HepG2 (cell line): ENCODE results near the gene COX15. TPM values are rescaled to one million over a fixed set of nuclear protein-coding genes. Genes with fewer than 3 reads are reported as not detected.
A peak's percentile ranks its signal among the peaks of the same experiment; 100 is the strongest.

ENCODE experiments used
- ATAC-seq: fragments of 200-7000 bp; cut with Tn5 transposase; 3 replicates; pipeline ENCODE4 v1.9.1; 2020; ENCODE audit warnings: mild to moderate bottlenecking, moderate library complexity
- BruUV-seq: library from RNA; stranded (reverse); fragments of 400-500 nt; replicated peaks from 2 replicates; lab custom pipeline; 2021; lab: Mats Ljungman, UMichigan
- CTCF ChIA-PET: fragments of 300-600 bp; formaldehyde crosslinking; extraction: SDS; loops from one replicate; lab custom pipeline; 2021; ENCODE audit warnings: low total read pairs, inconsistent platforms, low intra/inter-chr PET ratio; lab: Yijun Ruan, JAX
- POLR2A ChIA-PET: fragments of 350-600 bp; sonication (Branson Sonifier 250); formaldehyde crosslinking; loops from one replicate; lab custom pipeline; 2020; ENCODE audit warnings: antibody characterized with exemption, inconsistent platforms; lab: Yijun Ruan, JAX
- DNase-seq: peaks from one replicate; pipeline ENCODE4 v3.0.0-alpha.2; 2015; ENCODE audit warnings: low spot score
- FAIRE-seq: peaks from 3 replicates; lab custom pipeline; 2011; peaks lifted over from hg19 to GRCh38; lab: Jason Lieb, UNC
- H2AFZ ChIP-seq: one replicate; pipeline ENCODE4 v1.6.1; 2011; ENCODE audit warnings: low read length, inconsistent platforms
- H3K27ac ChIP-seq: fragments of 300-600 bp; 3 replicates; pipeline ENCODE4 v1.8.0; 2011; ENCODE audit warnings: mixed run types, mild to moderate bottlenecking, mixed read lengths, low read length, inconsistent platforms; ENCODE audit not compliant: insufficient read depth; ENCODE audit errors: extremely low read length
- H3K27me3 ChIP-seq, 2 experiments: fragments of 200-600 bp in 1 of 2; 2 replicates in 1 of 2; 3 replicates in 1 of 2; pipeline versions ENCODE4 v1.6.0 to v1.8.0; 2011; ENCODE audit warnings: low read length in 2 of 2, mild to moderate bottlenecking in 2 of 2, moderate library complexity in 2 of 2, inconsistent platforms in 1 of 2; ENCODE audit not compliant: insufficient read depth in 2 of 2, control insufficient read depth in 1 of 2
- H3K36me3 ChIP-seq, 2 experiments: fragments of 200-600 bp in 1 of 2; replicated peaks in 1 of 2; 2 replicates in 1 of 2; 3 replicates in 1 of 2; pipeline versions ENCODE4 v1.5.1 to v1.8.0; 2011; ENCODE audit warnings: low read length in 2 of 2, inconsistent platforms in 1 of 2; ENCODE audit not compliant: insufficient read depth in 2 of 2, control insufficient read depth in 1 of 2
- H3K4me1 ChIP-seq: 2 replicates; pipeline ENCODE4 v1.5.1; 2012; ENCODE audit warnings: low read length, inconsistent platforms; ENCODE audit not compliant: insufficient read depth
- H3K4me2 ChIP-seq: 2 replicates; pipeline ENCODE4 v1.6.0; 2011; ENCODE audit warnings: low read depth, low read length, inconsistent platforms
- H3K4me3 ChIP-seq, 3 experiments: fragments of 200-600 bp in 1 of 3; sonication (generic), shearing (Covaris generic) in 1 of 3; replicated peaks in 1 of 3; 2 replicates each; pipeline ENCODE4 v1.5.1; 2011 to 2016; ENCODE audit warnings: low read length in 3 of 3, inconsistent platforms in 2 of 3, low read depth in 2 of 3, mild to moderate bottlenecking in 2 of 3, control low read depth in 1 of 3, mixed read lengths in 1 of 3; ENCODE audit not compliant: insufficient read depth in 1 of 3
- H3K79me2 ChIP-seq: one replicate; pipeline ENCODE4 v1.6.1; 2011; ENCODE audit warnings: low read length, inconsistent platforms; ENCODE audit not compliant: insufficient read depth
- H3K9ac ChIP-seq: 2 replicates; pipeline ENCODE4 v1.6.0; 2011; ENCODE audit warnings: mild to moderate bottlenecking, low read depth, low read length, inconsistent platforms; ENCODE audit not compliant: insufficient read depth
- H3K9me3 ChIP-seq: 2 replicates; pipeline ENCODE4 v1.5.1; 2012; ENCODE audit warnings: mild to moderate bottlenecking, low read length
- H4K20me1 ChIP-seq: 2 replicates; pipeline ENCODE4 v1.6.0; 2011; ENCODE audit warnings: inconsistent platforms, mild to moderate bottlenecking, low read length, moderate library complexity; ENCODE audit not compliant: insufficient read depth
- FOXJ3 ChIP-seq: sonication (generic); formaldehyde crosslinking; IDR thresholded peaks from 2 replicates; pipeline ENCODE4 v1.4.0; 2020; ENCODE audit warnings: missing genetic modification reagents, mild to moderate bottlenecking, borderline replicate concordance
- KLF11 ChIP-seq: IDR thresholded peaks from 2 replicates; pipeline ENCODE4 v1.6.1; 2016; ENCODE audit warnings: missing compliant biosample characterization
- MED8 ChIP-seq: sonication (generic); formaldehyde crosslinking; IDR thresholded peaks from 2 replicates; pipeline ENCODE4 v1.8.1; 2023; ENCODE audit warnings: mild to moderate bottlenecking, missing genetic modification reagents; ENCODE audit not compliant: insufficient replicate concordance
- PTBP1 ChIP-seq: fragments of 200-400 bp; formaldehyde crosslinking; IDR thresholded peaks from 2 replicates; pipeline ENCODE4 v1.6.1; 2018; ENCODE audit warnings: low read length, low read depth; ENCODE audit not compliant: poor library complexity, severe bottlenecking
- SNAI1 ChIP-seq: sonication (generic); formaldehyde crosslinking; IDR thresholded peaks from 2 replicates; pipeline ENCODE4 v1.5.0; 2020; ENCODE audit warnings: mild to moderate bottlenecking, missing genetic modification reagents, borderline replicate concordance
- TAF1 ChIP-seq: sonication (generic); formaldehyde crosslinking; IDR thresholded peaks from 2 replicates; pipeline ENCODE4 v1.4.0; 2020; ENCODE audit warnings: missing genetic modification reagents
- TOPORS ChIP-seq: sonication (generic); formaldehyde crosslinking; IDR thresholded peaks from 2 replicates; pipeline ENCODE4 v1.8.0; 2023; ENCODE audit warnings: mild to moderate bottlenecking, missing genetic modification reagents
- TRIM24 ChIP-seq: sonication (generic); formaldehyde crosslinking; IDR thresholded peaks from 2 replicates; pipeline ENCODE4 v1.8.0; 2022; ENCODE audit warnings: mild to moderate bottlenecking, missing genetic modification reagents
- ZBTB21 ChIP-seq: sonication (generic); formaldehyde crosslinking; IDR thresholded peaks from 2 replicates; pipeline ENCODE4 v1.4.0; 2020; ENCODE audit warnings: missing genetic modification reagents
- ZNF317 ChIP-seq: sonication (generic); formaldehyde crosslinking; IDR thresholded peaks from 2 replicates; pipeline ENCODE4 v1.5.0; 2020; ENCODE audit warnings: mild to moderate bottlenecking, missing genetic modification reagents
- ZNF350 ChIP-seq: sonication (generic); formaldehyde crosslinking; IDR thresholded peaks from 2 replicates; pipeline ENCODE4 v1.4.0; 2020; ENCODE audit warnings: mild to moderate bottlenecking, low read depth, missing genetic modification reagents, borderline replicate concordance
- ZNF703 ChIP-seq: sonication (generic); formaldehyde crosslinking; IDR thresholded peaks from 2 replicates; pipeline ENCODE4 v1.5.1; 2020; ENCODE audit warnings: missing genetic modification reagents, mild to moderate bottlenecking, moderate library complexity, borderline replicate concordance
- WGBS: methylation state at CpG from one replicate; pipeline ENCODE4 v1.1.6; 2017; ENCODE audit warnings: low lambda C conversion rate; 5-methylcytosine and 5-hydroxymethylcytosine counted together
- in situ Hi-C: cut with HindIII; loops from 2 replicates; pipeline ENCODE4 v1.10.0; 2017; ENCODE audit warnings: low pct_unique_long_range_greater_than_20kb; ENCODE audit not compliant: extremely low pct_ligation_motif_present
- intact Hi-C: fragments of 100-400 bp; cut with micrococcal nuclease; formaldehyde crosslinking; loops from one replicate; pipeline ENCODE4 v1.10.0; 2022; ENCODE audit not compliant: unreplicated experiment
- polyA plus RNA-seq, 8 experiments: library from polyadenylated mRNA; depleted of rRNA in 3 of 8; stranded (reverse) in 7 of 8; unstranded in 1 of 8; fragments of >200 nt; fragmentation: Illumina TruSeq in 4 of 8; extraction: Trizol in 4 of 8; gene quantifications; 2 replicates each; pipeline versions ENCODE4 v1.2.1 to v1.2.3, GENCODE V29; 2011 to 2016; ENCODE audit warnings: low read depth in 4 of 8, missing spikeins in 1 of 8, mixed read lengths in 1 of 8; ENCODE audit not compliant: insufficient read depth in 1 of 8
- total RNA-seq, 5 experiments: library from RNA; depleted of rRNA; stranded (reverse); fragments of >200 nt; fragmentation: Illumina TruSeq; extraction: Trizol; gene quantifications; 2 replicates each; pipeline ENCODE4 v1.2.3, GENCODE V29; 2016; ENCODE audit warnings: low read depth in 1 of 5
- TF ChIP-seq, protein P1 (sequence below): sonication (generic); formaldehyde crosslinking; IDR thresholded peaks from 2 replicates; pipeline ENCODE4 v1.8.0; 2023; ENCODE audit warnings: mild to moderate bottlenecking, missing genetic modification reagents
- TF ChIP-seq, protein P2 (sequence below), 2 experiments: sonication (generic) in 1 of 2; formaldehyde crosslinking in 1 of 2; IDR thresholded peaks; 2 replicates each; pipeline versions ENCODE4 v1.4.0 to v1.6.1; 2018 to 2020; ENCODE audit warnings: missing genetic modification reagents in 2 of 2, borderline replicate concordance in 1 of 2, low read depth in 1 of 2, mild to moderate bottlenecking in 1 of 2, missing biosample characterization in 1 of 2
- TF ChIP-seq, protein P3 (sequence below): sonication (generic); formaldehyde crosslinking; IDR thresholded peaks from 2 replicates; pipeline ENCODE4 v1.5.0; 2020; ENCODE audit warnings: mild to moderate bottlenecking, missing genetic modification reagents
- TF ChIP-seq, protein P4 (sequence below): sonication (generic); formaldehyde crosslinking; conservative IDR thresholded peaks from 2 replicates; pipeline ENCODE4 v1.4.0; 2020; ENCODE audit warnings: missing genetic modification reagents

The COX15 gene
- total and polyA plus RNA-seq, 2 of the 13 experiments (the other 11 are each of a cell fraction or from before 2014, with no cell fraction given): 19.2 to 44.7 TPM

DNA sequence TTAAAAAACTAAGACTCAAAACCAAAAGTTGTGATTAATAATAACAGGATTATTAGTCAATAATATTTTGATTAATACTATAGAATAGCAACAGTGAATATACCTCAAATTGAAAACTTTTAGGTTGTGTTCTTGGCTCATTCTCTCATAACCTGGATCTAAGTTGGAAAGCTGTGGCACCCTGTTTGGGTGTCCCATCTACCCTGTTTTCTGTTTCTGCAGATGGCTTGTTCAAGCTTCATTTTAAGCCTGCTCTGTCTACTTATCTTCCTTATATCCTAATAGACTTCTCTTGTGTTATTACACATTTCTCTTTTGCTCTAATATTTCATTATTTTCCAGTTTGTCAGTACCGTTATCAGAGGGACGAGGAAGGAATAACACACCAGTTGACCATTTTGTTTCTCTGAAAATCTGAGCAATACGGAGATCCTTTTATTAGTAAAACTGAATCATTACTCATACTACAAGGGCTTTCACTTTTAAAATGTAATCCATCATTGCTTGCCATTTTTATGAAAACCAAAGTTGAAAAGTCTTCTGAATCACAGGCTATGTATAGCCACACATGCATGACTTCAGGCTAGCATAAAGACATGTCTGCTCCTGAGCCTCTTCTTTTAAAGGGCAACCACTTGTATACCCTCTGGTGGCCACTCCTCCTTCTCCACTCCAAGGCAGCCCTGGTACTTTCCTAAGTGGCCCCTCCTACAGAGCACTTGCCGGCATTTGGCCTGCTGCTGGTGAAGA is 22.3 kb downstream of the COX15 start:
- no TSS peak for BruUV-seq
- Histone ChIP-seq H3K27ac (no peak overlapping the region), H3K79me2 (no peaks in the 10 kb centered on the region), H3K9ac (no peak overlapping the region), H3K4me2 (no peak overlapping the region), H4K20me1 (no peaks in the 10 kb centered on the region), H3K36me3 (peaks cover 8 to 64% of the 10 kb centered on the region in 2 experiments), H3K4me1 (no peaks in the 10 kb centered on the region), H3K9me3 (no peaks in the 10 kb centered on the region), H3K4me3 (no peak overlapping the region), H2AFZ (no peak overlapping the region), H3K27me3 (no peaks in the 10 kb centered on the region)
- FAIRE-seq (no peak), ATAC-seq (peak; percentile 49; the same call in 2 of the 3 replicates), DNase-seq (no peak)
- POLR2A ChIA-PET: no interaction called here
- CTCF ChIA-PET: interaction anchor here (2.5 kb wide), 1 partner anchor 79 kb away, joined by 21 read pairs; no protein-coding TSS in a partner anchor
- intact Hi-C loops: loop anchor here (5.0 kb wide), 1 partner anchor 272 kb away; no protein-coding TSS in a partner anchor
- in situ Hi-C loops: loop anchor here (10.0 kb wide), 1 partner anchor 85 kb away; the partner anchor contains the start of gene SLC25A28
- WGBS: 73% methylated on average over 4 of the region's 4 CpGs
- TF ChIP-seq ZNF350 (CRISPR knock-in tag) (no peak), FOXJ3 (CRISPR knock-in tag) (no peak), ZBTB21 (no peak), TAF1 (no peak), MED8 (no peak), TOPORS (no peak), ZNF317 (CRISPR knock-in tag) (no peak), ZNF703 (CRISPR knock-in tag) (no peak), PTBP1 (no peak), SNAI1 (CRISPR knock-in tag) (no peak), TRIM24 (no peak), KLF11 (CRISPR knock-in tag) (no peak)
- TF ChIP-seq, protein P1, sequence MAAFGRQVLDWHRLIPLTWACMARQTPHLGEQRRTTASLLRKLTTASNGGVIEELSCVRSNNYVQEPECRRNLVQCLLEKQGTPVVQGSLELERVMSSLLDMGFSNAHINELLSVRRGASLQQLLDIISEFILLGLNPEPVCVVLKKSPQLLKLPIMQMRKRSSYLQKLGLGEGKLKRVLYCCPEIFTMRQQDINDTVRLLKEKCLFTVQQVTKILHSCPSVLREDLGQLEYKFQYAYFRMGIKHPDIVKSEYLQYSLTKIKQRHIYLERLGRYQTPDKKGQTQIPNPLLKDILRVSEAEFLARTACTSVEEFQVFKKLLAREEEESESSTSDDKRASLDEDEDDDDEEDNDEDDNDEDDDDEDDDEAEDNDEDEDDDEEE (CRISPR knock-in tag): no peak
- TF ChIP-seq, protein P2, sequence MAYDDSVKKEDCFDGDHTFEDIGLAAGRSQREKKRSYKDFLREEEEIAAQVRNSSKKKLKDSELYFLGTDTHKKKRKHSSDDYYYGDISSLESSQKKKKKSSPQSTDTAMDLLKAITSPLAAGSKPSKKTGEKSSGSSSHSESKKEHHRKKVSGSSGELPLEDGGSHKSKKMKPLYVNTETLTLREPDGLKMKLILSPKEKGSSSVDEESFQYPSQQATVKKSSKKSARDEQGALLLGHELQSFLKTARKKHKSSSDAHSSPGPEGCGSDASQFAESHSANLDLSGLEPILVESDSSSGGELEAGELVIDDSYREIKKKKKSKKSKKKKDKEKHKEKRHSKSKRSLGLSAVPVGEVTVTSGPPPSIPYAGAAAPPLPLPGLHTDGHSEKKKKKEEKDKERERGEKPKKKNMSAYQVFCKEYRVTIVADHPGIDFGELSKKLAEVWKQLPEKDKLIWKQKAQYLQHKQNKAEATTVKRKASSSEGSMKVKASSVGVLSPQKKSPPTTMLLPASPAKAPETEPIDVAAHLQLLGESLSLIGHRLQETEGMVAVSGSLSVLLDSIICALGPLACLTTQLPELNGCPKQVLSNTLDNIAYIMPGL (CRISPR knock-in tag; IDR thresholded peaks at IDR 0.05; ENCODE audit: borderline replicate concordance in 1 of 2, low read depth in 1 of 2): no peak
- TF ChIP-seq, protein P3, sequence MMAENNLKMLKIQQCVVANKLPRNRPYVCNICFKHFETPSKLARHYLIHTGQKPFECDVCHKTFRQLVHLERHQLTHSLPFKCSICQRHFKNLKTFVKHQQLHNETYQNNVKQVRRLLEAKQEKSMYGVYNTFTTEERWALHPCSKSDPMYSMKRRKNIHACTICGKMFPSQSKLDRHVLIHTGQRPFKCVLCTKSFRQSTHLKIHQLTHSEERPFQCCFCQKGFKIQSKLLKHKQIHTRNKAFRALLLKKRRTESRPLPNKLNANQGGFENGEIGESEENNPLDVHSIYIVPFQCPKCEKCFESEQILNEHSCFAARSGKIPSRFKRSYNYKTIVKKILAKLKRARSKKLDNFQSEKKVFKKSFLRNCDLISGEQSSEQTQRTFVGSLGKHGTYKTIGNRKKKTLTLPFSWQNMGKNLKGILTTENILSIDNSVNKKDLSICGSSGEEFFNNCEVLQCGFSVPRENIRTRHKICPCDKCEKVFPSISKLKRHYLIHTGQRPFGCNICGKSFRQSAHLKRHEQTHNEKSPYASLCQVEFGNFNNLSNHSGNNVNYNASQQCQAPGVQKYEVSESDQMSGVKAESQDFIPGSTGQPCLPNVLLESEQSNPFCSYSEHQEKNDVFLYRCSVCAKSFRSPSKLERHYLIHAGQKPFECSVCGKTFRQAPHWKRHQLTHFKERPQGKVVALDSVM: no peak
- TF ChIP-seq, protein P4, sequence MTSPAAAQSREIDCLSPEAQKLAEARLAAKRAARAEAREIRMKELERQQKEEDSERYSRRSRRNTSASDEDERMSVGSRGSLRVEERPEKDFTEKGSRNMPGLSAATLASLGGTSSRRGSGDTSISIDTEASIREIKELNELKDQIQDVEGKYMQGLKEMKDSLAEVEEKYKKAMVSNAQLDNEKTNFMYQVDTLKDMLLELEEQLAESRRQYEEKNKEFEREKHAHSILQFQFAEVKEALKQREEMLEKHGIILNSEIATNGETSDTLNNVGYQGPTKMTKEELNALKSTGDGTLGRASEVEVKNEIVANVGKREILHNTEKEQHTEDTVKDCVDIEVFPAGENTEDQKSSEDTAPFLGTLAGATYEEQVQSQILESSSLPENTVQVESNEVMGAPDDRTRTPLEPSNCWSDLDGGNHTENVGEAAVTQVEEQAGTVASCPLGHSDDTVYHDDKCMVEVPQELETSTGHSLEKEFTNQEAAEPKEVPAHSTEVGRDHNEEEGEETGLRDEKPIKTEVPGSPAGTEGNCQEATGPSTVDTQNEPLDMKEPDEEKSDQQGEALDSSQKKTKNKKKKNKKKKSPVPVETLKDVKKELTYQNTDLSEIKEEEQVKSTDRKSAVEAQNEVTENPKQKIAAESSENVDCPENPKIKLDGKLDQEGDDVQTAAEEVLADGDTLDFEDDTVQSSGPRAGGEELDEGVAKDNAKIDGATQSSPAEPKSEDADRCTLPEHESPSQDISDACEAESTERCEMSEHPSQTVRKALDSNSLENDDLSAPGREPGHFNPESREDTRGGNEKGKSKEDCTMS: no peak
